ENCODE measurements around the gene EME2.

DNA sequence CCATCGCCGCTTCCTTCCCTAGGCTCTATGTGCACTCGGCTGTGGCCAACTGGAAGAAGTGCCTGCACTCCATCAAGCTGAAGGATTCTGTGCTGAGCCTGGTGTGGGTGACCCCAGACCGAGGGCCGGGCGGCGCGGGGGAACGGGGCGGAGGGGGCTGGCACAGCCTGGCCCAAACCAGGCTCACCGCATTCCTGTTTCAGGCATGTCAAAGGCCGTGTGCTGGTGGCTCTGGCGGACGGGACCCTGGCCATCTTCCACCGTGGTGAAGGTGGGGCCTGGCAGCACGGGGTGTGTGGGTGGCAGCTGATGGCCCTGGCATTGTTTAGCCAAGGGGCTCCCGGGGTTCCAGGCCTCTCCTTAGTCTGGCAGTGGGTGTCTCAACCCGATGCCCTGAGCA, 5.9 kb upstream of the EME2 start:
- TF ChIP-seq EP300 (IDR thresholded peaks at IDR 0.05; ENCODE audit: borderline replicate concordance) (no peak), RAD21 (IDR thresholded peaks at IDR 0.05; ENCODE audit: low read depth) (no peak), CREB1 (IDR thresholded peaks at IDR 0.05; ENCODE audit: low read depth) (no peak), YY1 (IDR thresholded peaks at IDR 0.05; ENCODE audit: low read depth) (no peak), TCF12 (IDR thresholded peaks at IDR 0.05; ENCODE audit: low read depth) (no peak), TAF1 (IDR thresholded peaks at IDR 0.05; ENCODE audit: low read depth) (no peak), CEBPB (IDR thresholded peaks at IDR 0.05) (no peak), EGR1 (IDR thresholded peaks at IDR 0.05) (no peak), ZBTB7A (IDR thresholded peaks at IDR 0.05; ENCODE audit: low read depth) (no peak), FOXM1 (IDR thresholded peaks at IDR 0.05; ENCODE audit: borderline replicate concordance, low read depth) (no peak), NFIC (IDR thresholded peaks at IDR 0.05) (no peak)
- TF ChIP-seq, protein P1, sequence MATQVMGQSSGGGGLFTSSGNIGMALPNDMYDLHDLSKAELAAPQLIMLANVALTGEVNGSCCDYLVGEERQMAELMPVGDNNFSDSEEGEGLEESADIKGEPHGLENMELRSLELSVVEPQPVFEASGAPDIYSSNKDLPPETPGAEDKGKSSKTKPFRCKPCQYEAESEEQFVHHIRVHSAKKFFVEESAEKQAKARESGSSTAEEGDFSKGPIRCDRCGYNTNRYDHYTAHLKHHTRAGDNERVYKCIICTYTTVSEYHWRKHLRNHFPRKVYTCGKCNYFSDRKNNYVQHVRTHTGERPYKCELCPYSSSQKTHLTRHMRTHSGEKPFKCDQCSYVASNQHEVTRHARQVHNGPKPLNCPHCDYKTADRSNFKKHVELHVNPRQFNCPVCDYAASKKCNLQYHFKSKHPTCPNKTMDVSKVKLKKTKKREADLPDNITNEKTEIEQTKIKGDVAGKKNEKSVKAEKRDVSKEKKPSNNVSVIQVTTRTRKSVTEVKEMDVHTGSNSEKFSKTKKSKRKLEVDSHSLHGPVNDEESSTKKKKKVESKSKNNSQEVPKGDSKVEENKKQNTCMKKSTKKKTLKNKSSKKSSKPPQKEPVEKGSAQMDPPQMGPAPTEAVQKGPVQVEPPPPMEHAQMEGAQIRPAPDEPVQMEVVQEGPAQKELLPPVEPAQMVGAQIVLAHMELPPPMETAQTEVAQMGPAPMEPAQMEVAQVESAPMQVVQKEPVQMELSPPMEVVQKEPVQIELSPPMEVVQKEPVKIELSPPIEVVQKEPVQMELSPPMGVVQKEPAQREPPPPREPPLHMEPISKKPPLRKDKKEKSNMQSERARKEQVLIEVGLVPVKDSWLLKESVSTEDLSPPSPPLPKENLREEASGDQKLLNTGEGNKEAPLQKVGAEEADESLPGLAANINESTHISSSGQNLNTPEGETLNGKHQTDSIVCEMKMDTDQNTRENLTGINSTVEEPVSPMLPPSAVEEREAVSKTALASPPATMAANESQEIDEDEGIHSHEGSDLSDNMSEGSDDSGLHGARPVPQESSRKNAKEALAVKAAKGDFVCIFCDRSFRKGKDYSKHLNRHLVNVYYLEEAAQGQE (IDR thresholded peaks at IDR 0.05; ENCODE audit: low read depth), result no peak
- TF ChIP-seq, protein P2, sequence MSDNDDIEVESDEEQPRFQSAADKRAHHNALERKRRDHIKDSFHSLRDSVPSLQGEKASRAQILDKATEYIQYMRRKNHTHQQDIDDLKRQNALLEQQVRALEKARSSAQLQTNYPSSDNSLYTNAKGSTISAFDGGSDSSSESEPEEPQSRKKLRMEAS (IDR thresholded peaks at IDR 0.05), result no peak
- TF ChIP-seq, protein P3, sequence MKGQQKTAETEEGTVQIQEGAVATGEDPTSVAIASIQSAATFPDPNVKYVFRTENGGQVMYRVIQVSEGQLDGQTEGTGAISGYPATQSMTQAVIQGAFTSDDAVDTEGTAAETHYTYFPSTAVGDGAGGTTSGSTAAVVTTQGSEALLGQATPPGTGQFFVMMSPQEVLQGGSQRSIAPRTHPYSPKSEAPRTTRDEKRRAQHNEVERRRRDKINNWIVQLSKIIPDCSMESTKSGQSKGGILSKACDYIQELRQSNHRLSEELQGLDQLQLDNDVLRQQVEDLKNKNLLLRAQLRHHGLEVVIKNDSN (IDR thresholded peaks at IDR 0.05), result no peak

Measured in Ishikawa (cell line).